Activated CD4-positive, alpha-beta T cell treated with anti-CD3 and anti-CD28 coated beads, Interleukin-2, Interleukin-4, amounts not matched to agents 100 ng/mL and 50 ng/mL, durations not matched to agents 16 hours and 8 hours (primary cell): ENCODE results near the gene OR2D3.
"Not testable (repeated sequence)": the region's sequence is repeated elsewhere in the genome, so short reads cannot be mapped to it uniquely, and the experiment has no call there.

Experiments
- DNase-seq: peaks from one replicate; pipeline ENCODE4 v3.0.0-alpha.2; 2020; ENCODE audit warnings: low spot score

OR2D3 gene

DNA sequence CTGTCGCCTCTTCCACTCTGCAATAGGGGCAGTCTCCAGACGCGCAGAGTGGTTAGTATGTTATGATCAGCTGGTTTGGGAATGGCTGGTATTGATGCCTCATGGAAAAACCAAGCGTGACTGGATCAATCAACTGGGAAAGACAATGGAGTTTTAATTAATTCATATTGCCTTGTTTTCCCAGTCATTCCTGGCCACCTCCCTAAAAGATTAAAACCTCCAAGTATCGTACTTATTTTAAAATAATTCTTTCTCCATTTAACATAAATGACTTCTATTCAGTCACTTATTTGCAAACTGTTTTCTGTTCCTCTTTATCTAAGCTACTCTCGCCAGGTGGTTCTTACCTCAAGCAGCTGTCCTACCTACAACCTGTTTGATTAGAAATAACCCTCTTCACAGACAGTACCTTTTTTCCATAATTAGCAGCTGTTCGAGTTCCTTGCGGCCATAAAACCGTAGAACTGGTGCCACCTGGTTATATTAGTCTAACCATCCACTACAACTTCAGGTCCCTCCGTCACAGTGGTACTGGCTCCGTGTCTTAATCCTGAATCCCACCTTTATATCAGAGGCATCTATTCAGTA, 6.3 kb downstream of the OR2D3 start:
- DNase-seq = no peak

DNA sequence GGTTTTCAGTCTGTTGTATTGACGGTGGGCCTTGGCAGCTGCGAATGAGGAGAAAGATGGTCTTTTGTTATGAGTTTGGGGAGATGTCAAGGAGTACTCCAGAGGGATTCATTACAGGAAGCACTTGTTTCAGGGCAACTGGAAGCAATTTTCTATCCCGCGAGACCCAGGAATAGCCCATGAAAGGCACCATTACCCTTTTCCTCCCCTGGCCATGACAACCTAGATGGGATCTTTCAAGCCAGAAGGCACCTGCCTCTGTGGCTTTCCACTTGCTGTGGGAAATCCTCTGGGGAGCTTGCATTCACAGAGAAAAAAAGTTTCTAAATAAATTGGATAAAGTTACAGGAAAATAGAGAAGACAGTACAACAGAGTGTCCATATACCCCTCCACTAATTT, 8.1 kb downstream of the OR2D3 start:
- DNase-seq = no peak

DNA sequence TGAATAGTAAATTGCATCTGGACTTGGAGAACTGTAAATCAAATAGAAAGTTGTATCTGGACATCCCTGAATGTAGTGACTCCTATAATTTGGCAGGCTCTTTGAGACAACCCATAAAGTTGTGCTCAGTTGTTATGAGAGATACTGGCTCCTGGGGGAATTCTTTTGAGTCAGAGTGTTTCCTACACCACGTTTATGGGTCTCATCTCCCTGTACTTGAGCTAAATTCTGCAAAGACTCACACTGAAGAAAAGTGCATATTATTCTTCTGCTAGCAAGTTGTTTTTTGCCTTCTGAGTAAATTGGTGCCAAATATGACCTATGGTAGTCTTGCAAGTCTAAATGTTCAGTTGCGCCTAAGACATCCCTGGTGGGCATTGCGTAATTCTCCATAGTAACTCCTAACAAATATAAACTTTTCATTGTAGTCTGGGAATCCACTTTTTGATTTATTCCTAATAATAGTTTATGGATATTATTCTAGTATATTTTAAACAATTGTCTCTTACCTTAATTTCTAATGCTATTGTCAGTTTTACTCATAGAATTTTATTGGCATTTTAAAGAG, 10.4 kb downstream of the OR2D3 start:
- no peak for DNase-seq

DNA sequence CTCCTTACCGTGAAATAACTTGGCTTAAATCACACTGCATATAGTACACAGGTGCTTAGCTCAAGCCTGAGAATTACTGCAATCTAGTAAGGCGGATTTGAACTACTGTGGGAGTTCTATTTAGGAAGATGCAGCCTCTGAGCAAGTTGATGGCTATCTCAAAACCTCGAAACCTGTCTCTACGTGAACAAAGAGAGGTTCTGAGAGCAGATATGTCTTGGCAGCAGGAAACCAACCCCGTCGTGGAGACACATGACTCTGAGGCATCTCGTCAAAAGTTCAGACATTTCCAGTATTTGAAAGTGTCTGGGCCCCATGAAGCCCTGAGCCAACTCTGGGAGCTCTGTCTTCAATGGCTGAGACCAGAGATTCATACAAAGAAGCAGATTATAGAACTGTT, 11.3 kb downstream of the OR2D3 start:
- peak; percentile 2 for DNase-seq

DNA sequence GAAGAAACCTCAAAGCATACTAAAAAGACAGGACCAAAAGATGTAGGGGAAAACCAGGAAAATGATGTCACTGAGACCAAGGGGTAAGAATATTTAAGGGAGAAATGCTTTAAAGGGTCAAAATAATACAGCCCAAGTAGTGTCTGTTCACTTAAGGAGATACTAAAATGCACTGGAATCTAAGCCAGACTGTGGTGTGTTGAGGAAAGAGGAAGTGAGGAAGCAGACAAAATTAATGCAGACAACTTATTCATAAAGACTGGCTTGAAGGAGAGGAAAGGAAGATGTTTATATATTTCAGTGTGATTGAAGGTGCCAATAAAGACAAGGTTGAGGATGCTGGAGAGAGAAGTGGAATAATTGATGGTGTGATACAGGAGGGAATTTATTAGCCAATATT, 21.2 kb downstream of the OR2D3 start:
- DNase-seq = no peak

DNA sequence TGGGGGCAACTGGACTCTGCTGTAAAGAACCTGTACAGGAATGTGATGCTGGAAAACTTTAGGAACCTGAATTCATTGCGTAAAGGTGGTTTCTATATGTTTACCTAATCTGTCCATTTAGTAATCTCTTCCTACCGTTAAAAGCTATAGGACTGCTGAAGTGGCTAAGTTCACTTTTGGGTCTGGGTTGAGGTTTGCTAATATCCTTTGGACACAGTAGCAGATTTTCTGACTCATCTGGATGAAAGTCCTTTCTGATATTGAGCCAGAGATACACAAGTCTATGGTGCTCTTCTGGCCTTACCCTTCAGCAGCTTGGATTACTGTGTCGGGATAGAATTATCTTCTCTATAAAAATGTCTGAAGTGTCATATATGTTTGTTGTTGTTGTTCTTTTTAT, 22.3 kb downstream of the OR2D3 start:
- DNase-seq = no peak

DNA sequence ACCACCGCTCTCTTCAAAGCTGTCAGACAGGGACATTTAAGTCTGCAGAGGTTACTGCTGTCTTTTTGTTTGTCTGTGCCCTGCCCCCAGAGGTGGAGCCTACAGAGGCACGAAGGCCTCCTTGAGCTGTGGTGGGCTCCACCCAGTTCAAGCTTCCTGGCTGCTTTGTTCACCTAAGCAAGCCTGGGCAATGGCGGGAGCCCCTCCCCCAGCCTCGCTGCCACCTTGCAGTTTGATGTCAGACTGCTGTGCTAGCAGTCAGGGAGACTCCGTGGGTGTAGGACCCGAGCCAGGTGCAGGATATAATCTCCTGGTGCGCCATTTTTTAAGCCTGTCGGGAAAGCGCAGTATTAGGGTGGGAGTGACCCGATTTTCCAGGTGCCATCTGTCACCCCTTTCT, 33.4 kb downstream of the OR2D3 start:
- DNase-seq = not testable (repeated sequence)

DNA sequence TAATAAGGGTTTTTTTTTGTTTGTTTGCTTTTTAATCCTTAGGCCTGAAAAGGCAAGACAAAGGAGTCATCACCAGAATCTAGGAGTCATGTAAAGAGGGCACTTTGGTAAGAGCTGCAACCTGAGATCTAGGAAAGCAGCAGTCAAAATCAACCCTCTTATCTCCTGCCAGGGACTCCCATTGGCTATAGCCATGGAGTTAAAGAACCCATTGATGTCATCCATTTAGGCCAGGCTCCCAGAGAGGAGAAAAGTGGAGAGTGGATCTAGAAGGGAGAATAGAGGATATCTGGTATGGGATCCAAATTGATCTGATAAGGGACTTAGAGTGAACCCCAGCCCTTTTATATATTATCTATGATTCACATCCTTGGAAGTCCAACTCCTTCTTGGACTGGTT, 41.3 kb downstream of the OR2D3 start:
- DNase-seq = no peak

DNA sequence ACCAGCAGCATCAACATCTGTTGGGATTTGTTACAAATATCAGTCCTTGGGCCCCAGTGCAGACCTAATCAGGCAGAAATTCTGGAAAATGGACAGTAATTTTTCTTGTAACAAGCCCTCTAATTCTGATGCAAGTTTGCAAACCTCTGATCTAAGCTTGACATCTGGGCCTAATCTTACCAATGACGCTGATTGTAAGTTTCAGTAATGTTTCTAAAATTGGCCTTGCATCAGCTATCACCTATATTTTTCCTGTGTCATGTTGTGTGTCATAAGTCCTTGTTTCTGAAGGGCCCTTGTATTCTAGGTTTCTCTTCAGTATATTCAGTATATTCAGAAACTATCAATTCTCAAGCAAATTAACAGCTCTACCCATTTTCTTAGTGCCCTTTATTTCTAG, 41.9 kb downstream of the OR2D3 start:
- DNase-seq = no peak

DNA sequence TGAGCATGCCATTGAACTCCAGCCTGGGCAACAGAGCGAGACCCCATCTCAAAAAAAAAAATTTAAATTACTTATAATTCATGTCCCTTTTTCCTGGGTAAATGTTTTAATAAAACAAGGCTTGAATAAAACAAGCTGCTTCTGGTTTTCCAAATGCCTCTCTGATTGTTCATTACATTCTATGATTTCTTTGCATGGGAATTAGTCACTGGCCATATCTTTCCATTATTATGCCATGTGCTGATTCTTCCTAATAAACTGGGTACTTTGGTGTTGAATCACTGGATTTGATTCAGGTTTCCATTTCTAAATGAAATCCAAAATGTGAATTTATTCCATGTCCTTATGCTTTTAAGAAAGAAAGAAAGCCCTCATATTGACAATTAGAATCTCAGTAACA, 48.0 kb downstream of the OR2D3 start:
- no peak for DNase-seq

DNA sequence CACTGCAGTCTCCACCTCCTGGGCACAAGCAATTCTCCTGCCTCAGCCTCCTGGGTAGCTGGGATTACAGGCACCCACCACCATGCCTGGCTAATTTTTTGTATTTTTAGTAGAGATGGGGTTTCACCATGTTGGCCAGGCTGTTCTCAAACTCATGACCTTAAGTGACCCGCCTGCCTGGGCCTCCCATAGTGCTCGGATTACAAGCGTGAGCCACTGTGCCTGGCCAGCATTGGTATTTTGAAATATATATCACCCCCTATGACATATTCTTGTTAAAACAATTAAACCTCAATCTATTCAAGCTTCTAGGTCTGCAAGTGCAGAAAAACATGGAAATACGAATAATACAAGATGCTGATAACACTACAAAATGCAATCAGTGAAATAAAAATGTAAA, 49.1 kb downstream of the OR2D3 start:
- DNase-seq = not testable (repeated sequence)
